Endothelial cell of umbilical vein (primary cell): ENCODE measurements around the gene ZMYM1. TPM values are rescaled to one million over a fixed set of nuclear protein-coding genes. Genes with fewer than 3 reads are reported as not detected.
"Not testable (repeated sequence)": the region's sequence is repeated elsewhere in the genome, so short reads cannot be mapped to it uniquely, and the experiment has no call there.

Experiments used
- BruUV-seq: library from RNA; stranded (reverse); fragments of 400-500 nt; replicated peaks from 2 replicates; lab custom pipeline; 2021; lab: Mats Ljungman, UMichigan
- CTCF ChIA-PET: fragments of 300-600, 350-600 bp; sonication (Branson Sonifier 250); formaldehyde crosslinking; loops from one replicate; lab custom pipeline; 2021; ENCODE audit warnings: antibody characterized with exemption, inconsistent platforms; lab: Charles Lee
- POLR2A ChIA-PET: fragments of 300-600, 350-600 bp; sonication (Branson Sonifier 250); formaldehyde crosslinking; loops from one replicate; lab custom pipeline; 2021; ENCODE audit warnings: antibody characterized with exemption, inconsistent platforms; lab: Charles Lee
- DNase-seq: peaks from one replicate; pipeline ENCODE4 v3.0.0-alpha.2; 2011; ENCODE audit warnings: low read depth, low spot score
- FAIRE-seq: peaks from 2 replicates; lab custom pipeline; 2011; peaks lifted over from hg19 to GRCh38; lab: Jason Lieb, UNC
- H2AFZ ChIP-seq: 2 replicates; pipeline ENCODE4 v1.6.0; 2012; ENCODE audit warnings: low read depth, low read length, control low read depth, inconsistent platforms
- H3K27ac ChIP-seq: 2 replicates; pipeline ENCODE4 v1.5.1; 2011; ENCODE audit warnings: low read depth, mild to moderate bottlenecking, control low read depth, low read length, moderate library complexity; ENCODE audit not compliant: insufficient read depth
- H3K27me3 ChIP-seq, 2 experiments: 2 replicates each; pipeline versions ENCODE4 v1.6.0 to v1.6.1; 2011; ENCODE audit warnings: low read length in 2 of 2, mixed read lengths in 1 of 2; ENCODE audit not compliant: control insufficient read depth in 2 of 2, insufficient read depth in 2 of 2
- H3K36me3 ChIP-seq, 2 experiments: 2 replicates in 1 of 2; 3 replicates in 1 of 2; pipeline ENCODE4 v1.5.1; 2011; ENCODE audit warnings: low read length in 2 of 2, mild to moderate bottlenecking in 1 of 2, moderate library complexity in 1 of 2; ENCODE audit not compliant: control insufficient read depth in 2 of 2, insufficient read depth in 2 of 2; ENCODE audit errors: extremely low read depth in 1 of 2
- H3K4me1 ChIP-seq: 3 replicates; pipeline ENCODE4 v1.5.1; 2011; ENCODE audit warnings: mild to moderate bottlenecking, low read length; ENCODE audit not compliant: control insufficient read depth, insufficient read depth; ENCODE audit errors: extremely low read depth
- H3K4me2 ChIP-seq: 2 replicates; pipeline ENCODE4 v1.6.1; 2011; ENCODE audit warnings: low read length, control low read depth, mixed read lengths; ENCODE audit not compliant: insufficient read depth
- H3K4me3 ChIP-seq, 3 experiments: fragments of 200-600 bp in 1 of 3; sonication (generic), shearing (Covaris generic) in 1 of 3; replicated peaks in 1 of 3; 2 replicates each; pipeline ENCODE4 v1.5.1; 2011 to 2016; ENCODE audit warnings: control low read depth in 3 of 3, low read length in 3 of 3, mild to moderate bottlenecking in 2 of 3, inconsistent platforms in 1 of 3, low read depth in 1 of 3, moderate library complexity in 1 of 3; ENCODE audit not compliant: insufficient read depth in 1 of 3
- H3K79me2 ChIP-seq: 2 replicates; pipeline ENCODE4 v1.6.0; 2012; ENCODE audit warnings: low read length, inconsistent platforms; ENCODE audit not compliant: control insufficient read depth, insufficient read depth
- H3K9ac ChIP-seq: replicated peaks from 2 replicates; pipeline ENCODE3; 2011; ENCODE audit warnings: low read length, control low read depth; ENCODE audit not compliant: insufficient read depth; ENCODE audit errors: extremely low read depth
- H3K9me1 ChIP-seq: replicated peaks from 3 replicates; pipeline ENCODE4 v1.6.0; 2011; ENCODE audit warnings: mild to moderate bottlenecking, low read length; ENCODE audit not compliant: control insufficient read depth, insufficient read depth; ENCODE audit errors: extremely low read depth
- H3K9me3 ChIP-seq: replicated peaks from 2 replicates; pipeline ENCODE4 v1.5.1; 2012; ENCODE audit warnings: low read length, inconsistent platforms; ENCODE audit not compliant: control insufficient read depth, insufficient read depth
- H4K20me1 ChIP-seq: replicated peaks from 2 replicates; pipeline ENCODE3; 2011; ENCODE audit warnings: mild to moderate bottlenecking, low read length; ENCODE audit not compliant: control insufficient read depth, insufficient read depth; ENCODE audit errors: extremely low read depth
- GATA2 ChIP-seq: IDR thresholded peaks from 2 replicates; pipeline ENCODE4 v1.7.0; 2011; ENCODE audit warnings: low read depth, mild to moderate bottlenecking, moderate library complexity, mixed read lengths, low read length; ENCODE audit not compliant: insufficient read length, insufficient read depth
- MAX ChIP-seq: IDR thresholded peaks from 2 replicates; pipeline ENCODE4 v1.6.1; 2011; ENCODE audit not compliant: insufficient read depth, insufficient read length
- POLR2AphosphoS5 ChIP-seq: IDR thresholded peaks from 2 replicates; pipeline ENCODE4 v1.6.1; 2012; ENCODE audit warnings: low read depth, mild to moderate bottlenecking, control low read depth, low read length, moderate library complexity; ENCODE audit not compliant: insufficient read depth
- dilution Hi-C: fragments of 300-500 bp; cut with MboI; formaldehyde crosslinking; loops from one replicate; pipeline ENCODE4 v1.15.0; 2019; ENCODE audit warnings: low sequenced_read_pairs; ENCODE audit not compliant: extremely low pct_ligation_motif_present
- intact Hi-C: fragments of 100-400 bp; cut with micrococcal nuclease; formaldehyde crosslinking; loops from one replicate; pipeline ENCODE4 v1.10.0; 2022
- polyA plus RNA-seq, 4 experiments: library from polyadenylated mRNA; depleted of rRNA in 3 of 4; stranded (reverse) in 3 of 4; unstranded in 1 of 4; fragments of >200 nt; gene quantifications; 2 replicates each; pipeline versions ENCODE4 v1.2.1 to v1.2.3, GENCODE V29; 2011 to 2012; ENCODE audit warnings: missing spikeins in 1 of 4
- total RNA-seq: library from RNA; stranded (reverse); gene quantifications from 2 replicates; pipeline ENCODE4 v1.2.3, GENCODE V29; 2021
- TF ChIP-seq, protein P1 (sequence below), 2 donors: IDR thresholded peaks; 1 replicate in 1 of 2; 2 replicates in 1 of 2; pipeline ENCODE4 v1.5.1; 2011; ENCODE audit warnings: low read length in 2 of 2, mild to moderate bottlenecking in 2 of 2, moderate library complexity in 2 of 2, control low read depth in 1 of 2, inconsistent platforms in 1 of 2, low read depth in 1 of 2; ENCODE audit not compliant: insufficient read depth in 1 of 2; ENCODE audit errors: extremely low read depth in 1 of 2

Gene ZMYM1
- total and polyA plus RNA-seq, 2 donors (not counting 3 experiments of a cell fraction or from before 2014, with no cell fraction given): 5.8 to 21.4 TPM

DNA sequence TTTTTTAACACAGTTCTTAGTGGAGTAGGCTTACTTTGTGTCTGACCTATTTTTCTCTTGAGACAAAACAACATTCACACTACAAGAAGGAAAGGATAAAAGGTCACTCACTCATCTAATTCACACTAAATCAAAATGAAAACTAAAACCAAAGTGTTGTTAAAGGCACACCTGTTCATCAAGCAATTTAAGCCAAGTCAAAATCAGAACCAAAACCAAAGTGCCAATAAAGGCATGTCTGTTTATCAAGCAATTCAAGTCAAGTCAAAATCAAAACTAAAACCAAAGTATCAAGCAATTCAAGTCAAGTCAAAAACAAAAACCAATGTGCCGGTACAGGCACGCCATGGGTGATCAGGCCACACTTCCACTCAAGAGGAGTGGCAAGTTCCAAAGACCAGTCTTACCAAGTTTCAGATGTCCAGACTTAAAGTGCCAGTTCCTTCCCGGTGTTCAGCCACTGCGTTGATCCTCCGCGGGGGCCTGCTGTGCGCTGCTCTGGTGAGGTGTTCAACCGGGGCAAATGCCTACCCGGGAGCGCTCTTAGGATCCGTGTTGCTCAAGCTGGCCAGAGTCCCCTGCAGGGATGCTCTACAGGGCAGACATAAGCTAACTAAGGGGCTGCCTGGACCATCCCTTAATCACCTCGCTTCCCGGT lies 66.8 kb downstream of the ZMYM1 start:
- dilution Hi-C loops, H3K79me2 ChIP-seq, H3K27me3 ChIP-seq, POLR2A ChIA-PET, H3K4me2 ChIP-seq, BruUV-seq, H3K27ac ChIP-seq, H3K9ac ChIP-seq, CTCF ChIA-PET, H3K4me3 ChIP-seq, H3K36me3 ChIP-seq, FAIRE-seq, H4K20me1 ChIP-seq, H2AFZ ChIP-seq, intact Hi-C loops, H3K9me1 ChIP-seq, DNase-seq, H3K9me3 ChIP-seq, H3K4me1 ChIP-seq: not testable (repeated sequence)

DNA sequence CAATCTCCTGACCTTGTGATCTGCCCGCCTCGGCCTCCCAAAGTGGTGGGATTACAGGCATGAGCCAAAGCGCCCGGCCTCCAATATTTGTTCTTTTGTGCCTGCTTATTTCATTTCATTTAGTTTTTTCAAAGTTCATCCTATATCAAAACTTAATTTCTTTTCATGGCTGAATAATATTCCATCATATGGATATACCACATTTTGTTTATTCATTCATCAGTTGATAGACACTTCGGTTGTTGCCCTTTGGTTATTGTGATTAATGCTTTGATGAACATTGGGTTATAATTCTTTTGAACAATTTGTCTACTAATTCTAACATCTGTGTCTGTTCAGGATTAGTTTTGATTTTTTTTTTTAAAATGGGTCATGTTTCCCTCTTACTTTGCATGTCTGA lies 72.0 kb downstream of the ZMYM1 start:
- Histone ChIP-seq H4K20me1 (no peaks in the 10 kb centered on the region), H3K9ac (no peak overlapping the region), H3K9me3 (no peaks in the 10 kb centered on the region), H3K4me3 (no peak overlapping the region), H3K9me1 (no peaks in the 10 kb centered on the region), H3K4me2 (no peak overlapping the region), H2AFZ (no peak overlapping the region), H3K36me3 (no peaks in the 10 kb centered on the region), H3K79me2 (no peaks in the 10 kb centered on the region), H3K4me1 (no peaks in the 10 kb centered on the region), H3K27me3 (no peaks in the 10 kb centered on the region), H3K27ac (no peak overlapping the region)
- intact Hi-C loops: no loop called here
- FAIRE-seq (no peak), DNase-seq (no peak)
- POLR2A ChIA-PET: no interaction called here
- BruUV-seq: no TSS peak
- dilution Hi-C loops: loop anchor here (25.0 kb wide), 1 partner anchor 164 kb away; the partner anchor contains the start of gene TMEM35B
- TF ChIP-seq, protein P1, sequence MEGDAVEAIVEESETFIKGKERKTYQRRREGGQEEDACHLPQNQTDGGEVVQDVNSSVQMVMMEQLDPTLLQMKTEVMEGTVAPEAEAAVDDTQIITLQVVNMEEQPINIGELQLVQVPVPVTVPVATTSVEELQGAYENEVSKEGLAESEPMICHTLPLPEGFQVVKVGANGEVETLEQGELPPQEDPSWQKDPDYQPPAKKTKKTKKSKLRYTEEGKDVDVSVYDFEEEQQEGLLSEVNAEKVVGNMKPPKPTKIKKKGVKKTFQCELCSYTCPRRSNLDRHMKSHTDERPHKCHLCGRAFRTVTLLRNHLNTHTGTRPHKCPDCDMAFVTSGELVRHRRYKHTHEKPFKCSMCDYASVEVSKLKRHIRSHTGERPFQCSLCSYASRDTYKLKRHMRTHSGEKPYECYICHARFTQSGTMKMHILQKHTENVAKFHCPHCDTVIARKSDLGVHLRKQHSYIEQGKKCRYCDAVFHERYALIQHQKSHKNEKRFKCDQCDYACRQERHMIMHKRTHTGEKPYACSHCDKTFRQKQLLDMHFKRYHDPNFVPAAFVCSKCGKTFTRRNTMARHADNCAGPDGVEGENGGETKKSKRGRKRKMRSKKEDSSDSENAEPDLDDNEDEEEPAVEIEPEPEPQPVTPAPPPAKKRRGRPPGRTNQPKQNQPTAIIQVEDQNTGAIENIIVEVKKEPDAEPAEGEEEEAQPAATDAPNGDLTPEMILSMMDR (IDR thresholded peaks at IDR 0.05; ENCODE audit: extremely low read depth in 1 of 2, insufficient read depth in 1 of 2, low read depth in 1 of 2, low read length in 2 of 2): no peak
- TF ChIP-seq POLR2AphosphoS5 (no peak), GATA2 (no peak), MAX (no peak)
- CTCF ChIA-PET: no interaction called here
